HL-60/S4 treated with retinoic acid at 250 ng/mL for 4 days and 3 days (cell line): ENCODE measurements around the gene ZNF771.

Source experiments
- in situ Hi-C: fragments of 300-500 bp; cut with MboI; formaldehyde crosslinking; loops from 2 replicates; pipeline ENCODE4 v1.7.0; 2022; ENCODE audit warnings: low sequenced_read_pairs

ZNF771 gene

GRCh38 chr16:30407102-30407803 lies at the start of gene ZNF771:
Gene ZNF771 (plus strand): TSS chr16:30407606. CDS start chr16:30408054, 448 bp downstream.
- in situ Hi-C loops, result loop anchor here (25.0 kb wide), 1 partner anchor 295 kb away; the partner anchor contains the start of genes GDPD3 and MAPK3

- in situ Hi-C loops, result no loop called here
Measured at GRCh38 chr16:30357715-30358576, 49.5 kb upstream of the ZNF771 start.

DNA sequence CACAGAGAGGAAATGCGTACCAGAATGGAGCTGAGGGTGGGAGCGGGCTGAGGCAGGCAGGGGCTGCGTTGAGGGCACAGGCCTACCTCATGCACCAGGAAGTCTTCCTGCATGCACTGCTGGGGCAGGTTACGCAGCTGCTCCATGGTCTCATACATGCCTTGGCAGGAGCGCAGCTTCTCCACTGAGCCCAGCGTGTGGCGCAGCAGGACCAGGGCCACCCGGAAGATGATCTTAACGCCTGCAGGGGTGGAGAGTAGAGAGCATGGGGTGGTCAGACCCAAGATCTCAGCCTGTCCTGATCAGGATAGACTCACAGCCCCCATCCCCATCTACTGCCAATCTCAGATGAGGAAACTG lies 48.8 kb upstream of the ZNF771 start:
- in situ Hi-C loops, result no loop called here

- in situ Hi-C loops, result no loop called here
Measured at GRCh38 chr16:30358990-30359870, 48.2 kb upstream of the ZNF771 start.

- in situ Hi-C loops, result no loop called here
Measured at GRCh38 chr16:30359871-30360170, 47.6 kb upstream of the ZNF771 start.

GRCh38 chr16:30361180-30361579 lies 46.2 kb upstream of the ZNF771 start:
- in situ Hi-C loops, result no loop called here

- in situ Hi-C loops, result no loop called here
Measured at GRCh38 chr16:30365200-30365599, 42.2 kb upstream of the ZNF771 start.

DNA sequence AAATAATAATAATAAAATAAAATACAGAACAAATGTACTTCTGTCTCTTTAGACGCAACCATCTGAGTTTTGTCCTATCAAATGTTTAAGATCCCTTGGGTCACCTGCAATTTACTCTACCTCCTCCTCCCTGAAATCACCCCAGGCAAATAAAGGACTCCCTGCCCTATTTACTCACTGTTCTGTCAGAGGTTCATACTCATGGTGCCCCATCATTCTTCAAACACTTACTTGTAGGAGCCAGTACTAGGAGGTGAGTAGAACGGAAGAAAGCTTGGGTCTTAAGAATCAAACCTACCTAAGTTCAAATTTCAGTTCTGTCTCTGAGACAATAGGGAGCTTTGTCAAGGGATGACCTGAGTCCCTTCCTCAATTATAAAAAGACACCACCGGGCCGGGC lies 40.9 kb upstream of the ZNF771 start:
- in situ Hi-C loops, result no loop called here

- in situ Hi-C loops, result no loop called here
Measured at GRCh38 chr16:30367349-30368009, 39.9 kb upstream of the ZNF771 start.

DNA sequence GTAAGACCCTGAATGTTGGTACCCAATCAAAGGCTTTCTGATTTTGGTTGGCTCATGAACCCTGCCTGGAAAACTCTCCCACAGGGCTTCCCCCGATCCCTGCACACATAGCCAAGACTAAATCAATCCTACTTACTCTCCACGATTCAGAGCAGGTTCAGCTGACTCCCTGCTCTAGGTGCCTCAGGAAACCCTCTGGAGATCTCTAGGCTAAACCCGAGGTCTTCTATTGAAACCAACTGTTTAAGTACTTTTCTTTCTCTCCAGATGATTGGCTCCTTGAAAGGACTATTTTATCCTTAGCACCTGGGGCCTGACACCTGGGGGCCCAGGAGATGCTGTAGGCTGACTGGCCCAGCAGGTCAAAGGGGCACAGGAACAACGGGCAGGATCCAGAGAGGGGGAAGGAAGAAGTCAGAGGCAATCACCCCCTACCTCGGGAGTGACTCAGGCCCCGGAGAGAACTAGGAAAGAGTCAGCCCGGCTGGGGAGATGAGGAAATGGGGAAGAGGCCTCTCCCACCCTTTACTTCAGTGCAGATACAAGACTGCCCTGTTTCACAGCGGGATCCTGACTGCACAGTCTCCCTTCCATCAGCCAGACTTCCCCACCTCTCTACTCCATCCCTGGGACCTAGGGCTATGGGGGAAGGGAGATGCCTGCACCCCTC lies 39.1 kb upstream of the ZNF771 start:
- in situ Hi-C loops, result no loop called here

DNA sequence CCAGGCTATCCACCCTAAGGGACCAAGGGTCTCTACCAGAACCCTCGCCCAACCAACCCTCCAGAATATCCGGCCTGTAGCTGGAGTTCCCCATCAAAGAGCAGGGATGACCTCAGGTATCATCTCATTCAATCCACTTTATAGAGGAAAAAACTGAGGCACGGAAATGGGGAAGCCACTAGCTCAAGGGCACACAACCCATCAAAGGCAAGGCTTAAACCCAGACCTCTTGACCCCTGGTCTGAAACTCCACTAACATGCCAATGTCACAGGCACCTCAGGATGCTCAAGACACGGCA lies 38.7 kb upstream of the ZNF771 start:
- in situ Hi-C loops, result no loop called here

DNA sequence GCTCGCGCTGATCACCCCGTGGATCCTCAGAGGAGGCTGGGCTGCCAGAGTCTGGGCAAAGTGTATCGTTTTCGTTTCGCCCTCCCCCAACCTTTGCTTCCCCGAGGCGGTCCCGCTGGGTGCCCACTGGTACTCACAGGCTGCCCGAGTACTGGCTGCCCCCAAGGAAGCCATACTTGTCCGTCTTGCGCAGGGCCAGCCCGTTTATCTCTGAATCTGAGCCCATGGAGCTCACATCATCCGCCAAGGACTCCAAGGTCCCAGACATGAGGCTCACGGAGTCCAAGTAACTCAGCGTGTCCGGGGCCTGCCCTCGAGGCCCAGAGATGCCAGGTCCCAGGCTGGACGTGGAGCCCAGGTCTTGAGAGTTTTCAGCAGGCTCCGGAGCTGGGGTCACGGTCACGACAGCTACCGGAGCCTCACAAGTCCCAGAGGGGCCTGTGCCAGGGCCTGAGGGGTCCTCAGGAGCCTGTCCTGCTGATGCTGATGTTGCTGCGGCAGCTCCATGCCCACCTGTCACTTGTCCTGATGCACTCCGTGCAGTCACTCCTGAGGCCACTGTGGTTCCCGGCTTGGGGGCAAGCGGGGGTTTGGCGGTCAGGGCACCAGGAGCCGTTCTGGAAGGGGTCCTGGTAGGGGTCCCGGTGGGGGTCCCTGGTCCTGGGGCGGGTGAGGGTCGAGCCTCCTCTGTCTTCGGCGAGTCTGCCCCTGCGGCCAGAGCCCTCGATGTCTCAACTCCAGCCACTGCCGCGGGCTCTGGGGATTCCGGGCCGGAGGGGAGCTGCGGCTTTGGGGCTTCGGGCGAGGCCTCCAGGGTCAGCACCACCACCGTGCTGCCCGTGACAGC lies 38.1 kb upstream of the ZNF771 start:
- in situ Hi-C loops, result no loop called here

GRCh38 chr16:30369938-30370455 lies 37.4 kb upstream of the ZNF771 start:
- in situ Hi-C loops, result no loop called here

- in situ Hi-C loops, result no loop called here
Measured at GRCh38 chr16:30370456-30371247, 36.8 kb upstream of the ZNF771 start, which contains the start of gene TBC1D10B. Gene TBC1D10B (minus strand): TSS chr16:30370494. CDS start chr16:30370183, 311 bp downstream.

- in situ Hi-C loops, result no loop called here
Measured at GRCh38 chr16:30371248-30371816, 36.1 kb upstream of the ZNF771 start.

DNA sequence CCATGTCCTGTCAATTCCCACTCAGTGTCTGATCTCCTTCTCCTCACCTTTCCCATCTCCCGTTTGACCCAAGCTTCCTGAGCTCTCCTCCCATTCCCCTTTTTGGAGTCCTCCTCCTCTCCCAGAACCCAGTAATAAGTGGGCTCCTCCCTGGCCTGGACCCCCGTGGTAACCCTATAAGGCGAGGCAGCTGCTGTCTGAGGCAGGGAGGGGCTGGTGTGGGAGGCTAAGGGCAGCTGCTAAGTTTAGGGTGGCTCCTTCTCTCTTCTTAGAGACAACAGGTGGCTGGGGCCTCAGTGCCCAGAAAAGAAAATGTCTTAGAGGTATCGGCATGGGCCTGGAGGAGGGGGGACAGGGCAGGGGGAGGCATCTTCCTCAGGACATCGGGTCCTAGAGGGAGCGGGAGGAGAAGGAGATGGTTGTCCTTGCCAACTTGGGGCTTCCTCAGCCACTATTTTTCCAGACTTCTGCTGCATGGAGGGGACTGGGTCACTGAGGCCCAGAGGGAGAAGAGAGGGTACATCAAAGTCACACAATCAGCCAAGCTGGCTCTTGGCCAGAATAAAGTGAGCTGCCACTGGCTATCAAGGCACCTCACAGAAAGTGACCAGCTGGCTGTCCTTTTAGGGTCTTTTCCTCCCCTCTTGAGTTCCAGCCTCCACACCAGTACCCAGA lies 35.2 kb upstream of the ZNF771 start:
- in situ Hi-C loops, result no loop called here

DNA sequence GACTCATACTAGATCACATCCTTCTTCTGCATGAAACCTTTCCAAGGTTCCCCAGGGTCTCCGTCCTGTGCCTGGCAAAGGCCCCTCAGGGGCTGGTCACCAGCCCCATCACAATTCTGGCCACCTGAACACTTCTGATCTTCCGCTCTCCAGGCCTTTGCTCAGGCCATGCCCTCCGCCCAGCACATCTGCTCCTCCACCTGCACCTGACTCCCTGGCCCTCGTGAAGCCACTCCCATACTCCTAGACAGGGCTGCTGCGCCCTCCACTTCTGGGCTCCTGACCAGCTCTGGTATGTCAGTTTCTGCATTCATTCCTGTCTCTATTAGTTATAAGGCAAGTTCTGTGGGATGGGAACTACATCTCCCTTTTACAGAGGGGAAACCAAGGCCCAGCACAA lies 34.7 kb upstream of the ZNF771 start:
- in situ Hi-C loops, result no loop called here

- in situ Hi-C loops, result no loop called here
Measured at GRCh38 chr16:30374538-30374937, 32.9 kb upstream of the ZNF771 start, which contains the start of gene MYL11. Gene MYL11 (plus strand): TSS chr16:30374802. CDS start chr16:30374858, 56 bp downstream.
